ENCODE measurements around the gene MYCBP. TPM values are rescaled to one million over a fixed set of nuclear protein-coding genes. Genes with fewer than 3 reads are reported as not detected.

MYCBP gene
- total RNA-seq, 4 donors from 2014 or later, result 11.8 to 25.9 (median 14.8) TPM

- no peak for TF ChIP-seq POLR2A (IDR thresholded peaks at IDR 0.05)
- no peak for TF ChIP-seq CTCF (IDR thresholded peaks at IDR 0.05)
- Histone ChIP-seq H3K9me3 (no peaks in the 10 kb centered on the region), H3K27ac (no peak overlapping the region), H3K4me1 (no peaks in the 10 kb centered on the region), H3K4me3 (no peak overlapping the region), H3K36me3 (no peaks in the 10 kb centered on the region), H3K27me3 (no peaks in the 10 kb centered on the region)
- no peak for DNase-seq
Measured at GRCh38 chr1:38829368-38829767, 43.8 kb downstream of the MYCBP start.

- no peak for DNase-seq
- H3K4me1 ChIP-seq, result no peaks in the 10 kb centered on the region
- no peak overlapping the region for H3K4me3 ChIP-seq
- no peaks in the 10 kb centered on the region for H3K36me3 ChIP-seq
- no peaks in the 10 kb centered on the region for H3K27me3 ChIP-seq
- no peak overlapping the region for H3K27ac ChIP-seq
- H3K9me3 ChIP-seq, result no peaks in the 10 kb centered on the region
- TF ChIP-seq CTCF (IDR thresholded peaks at IDR 0.05) (no peak), POLR2A (IDR thresholded peaks at IDR 0.05) (no peak)
Measured at GRCh38 chr1:38827318-38827717, 45.8 kb downstream of the MYCBP start.

GRCh38 chr1:38826886-38827285 is 46.3 kb downstream of the MYCBP start:
- Histone ChIP-seq H3K4me1 (no peaks in the 10 kb centered on the region), H3K9me3 (no peaks in the 10 kb centered on the region), H3K27me3 (no peaks in the 10 kb centered on the region), H3K36me3 (no peaks in the 10 kb centered on the region), H3K27ac (no peak overlapping the region), H3K4me3 (no peak overlapping the region)
- DNase-seq, result no peak
- TF ChIP-seq CTCF (IDR thresholded peaks at IDR 0.05) (no peak), POLR2A (IDR thresholded peaks at IDR 0.05) (no peak)

GRCh38 chr1:38826262-38826661 is 46.9 kb downstream of the MYCBP start:
- DNase-seq, result no peak
- Histone ChIP-seq H3K4me3 (no peak overlapping the region), H3K27me3 (no peaks in the 10 kb centered on the region), H3K9me3 (no peaks in the 10 kb centered on the region), H3K27ac (no peak overlapping the region), H3K4me1 (no peaks in the 10 kb centered on the region), H3K36me3 (no peaks in the 10 kb centered on the region)
- TF ChIP-seq CTCF (IDR thresholded peaks at IDR 0.05) (no peak), POLR2A (IDR thresholded peaks at IDR 0.05) (no peak)

- Histone ChIP-seq H3K4me1 (peaks cover 0 to 12% (median 5%) of the 10 kb centered on the region in 4 donors), H3K27me3 (peaks cover 0 to 16% of the 10 kb centered on the region in 2 donors), H3K36me3 (no peaks in the 10 kb centered on the region), H3K27ac (no peak overlapping the region), H3K9me3 (no peaks in the 10 kb centered on the region), H3K4me3 (no peak overlapping the region)
- TF ChIP-seq CTCF (IDR thresholded peaks at IDR 0.05) (no peak), POLR2A (IDR thresholded peaks at IDR 0.05) (no peak)
- no peak for DNase-seq
Measured at GRCh38 chr1:38820860-38821259, 52.3 kb downstream of the MYCBP start.

GRCh38 chr1:38819516-38819915 is 53.6 kb downstream of the MYCBP start:
- H3K27me3 ChIP-seq, result peaks cover 0 to 16% of the 10 kb centered on the region in 2 donors

More at GRCh38 chr1:38819516-38819915, 53.6 kb downstream of the MYCBP start:
- Histone ChIP-seq H3K36me3 (no peaks in the 10 kb centered on the region), H3K27ac (no peak overlapping the region), H3K4me1 (peaks cover 0 to 12% (median 5%) of the 10 kb centered on the region in 4 donors), H3K9me3 (no peaks in the 10 kb centered on the region), H3K4me3 (no peak overlapping the region)
- no peak for DNase-seq
- TF ChIP-seq POLR2A (IDR thresholded peaks at IDR 0.05) (no peak), CTCF (IDR thresholded peaks at IDR 0.05) (no peak)

Data from Peyer's patch (tissue), 4 donors.